ENCODE measurements around the gene ULK3. TPM values are rescaled to one million over a fixed set of nuclear protein-coding genes. Genes with fewer than 3 reads are reported as not detected.

Gene ULK3
- total RNA-seq, 1 donor from 2014 or later = 34.1 TPM

GRCh38 chr15:74884428-74885223 is 41.7 kb upstream of the ULK3 start:
- H3K36me3 ChIP-seq = no peaks in the 10 kb centered on the region
- DNase-seq = no peak
- H3K4me3 ChIP-seq = no peak overlapping the region
- TF ChIP-seq CTCF (IDR thresholded peaks at IDR 0.05; ENCODE audit: borderline replicate concordance) = no peak
- no peak overlapping the region for H3K27ac ChIP-seq (replicated peaks)
- H3K9me3 ChIP-seq (replicated peaks) = peaks cover 7% of the 10 kb centered on the region
- intact Hi-C loops (cut with micrococcal nuclease) = no loop called here
- peaks cover 12% of the 10 kb centered on the region for H3K4me1 ChIP-seq
- no peaks in the 10 kb centered on the region for H3K27me3 ChIP-seq (ENCODE audit: low read depth)

GRCh38 chr15:74882528-74882927 is 39.6 kb upstream of the ULK3 start:
- intact Hi-C loops (cut with micrococcal nuclease) = no loop called here
- Histone ChIP-seq H3K36me3 (no peaks in the 10 kb centered on the region), H3K4me1 (no peaks in the 10 kb centered on the region), H3K27ac (replicated peaks) (no peak overlapping the region), H3K27me3 (ENCODE audit: low read depth) (no peaks in the 10 kb centered on the region), H3K9me3 (replicated peaks) (peaks cover 7% of the 10 kb centered on the region), H3K4me3 (no peak overlapping the region)
- DNase-seq = no peak
- no peak for TF ChIP-seq CTCF (IDR thresholded peaks at IDR 0.05; ENCODE audit: borderline replicate concordance)

- no peak for DNase-seq
- no peak overlapping the region for H3K27ac ChIP-seq (replicated peaks)
- no peak overlapping the region for H3K4me3 ChIP-seq
- H3K9me3 ChIP-seq (replicated peaks) = peaks cover 7% of the 10 kb centered on the region
- no peak for TF ChIP-seq CTCF (IDR thresholded peaks at IDR 0.05; ENCODE audit: borderline replicate concordance)
- no peaks in the 10 kb centered on the region for H3K27me3 ChIP-seq (ENCODE audit: low read depth)
- no peaks in the 10 kb centered on the region for H3K36me3 ChIP-seq
- intact Hi-C loops (cut with micrococcal nuclease) = no loop called here
- H3K4me1 ChIP-seq = peaks cover 6% of the 10 kb centered on the region
These were observed 35.3 kb upstream of the ULK3 start for GRCh38 chr15:74878273-74878672.

GRCh38 chr15:74873756-74874424 is 30.9 kb upstream of the ULK3 start:
- peak overlapping the region; percentile 97 for H3K27ac ChIP-seq (replicated peaks)
- H3K36me3 ChIP-seq = no peaks in the 10 kb centered on the region
- intact Hi-C loops (cut with micrococcal nuclease) = no loop called here
- no peaks in the 10 kb centered on the region for H3K9me3 ChIP-seq (replicated peaks)
- peaks cover 43% of the 10 kb centered on the region for H3K4me1 ChIP-seq
- no peak for TF ChIP-seq CTCF (IDR thresholded peaks at IDR 0.05; ENCODE audit: borderline replicate concordance)
- peak overlapping the region; percentile 89 for H3K4me3 ChIP-seq
- no peak for DNase-seq
- H3K27me3 ChIP-seq (ENCODE audit: low read depth) = no peaks in the 10 kb centered on the region

- DNase-seq = peak; percentile 95
- Histone ChIP-seq H3K4me1 (peaks cover 50% of the 10 kb centered on the region), H3K36me3 (no peaks in the 10 kb centered on the region), H3K9me3 (replicated peaks) (no peaks in the 10 kb centered on the region), H3K27ac (replicated peaks) (peak within 1 kb of the TSS; percentile 97), H3K27me3 (ENCODE audit: low read depth) (no peaks in the 10 kb centered on the region), H3K4me3 (peak within 1 kb of the TSS; percentile 89)
- no peak for TF ChIP-seq CTCF (IDR thresholded peaks at IDR 0.05; ENCODE audit: borderline replicate concordance)
- intact Hi-C loops (cut with micrococcal nuclease) = no loop called here
These were observed 30.2 kb upstream of the ULK3 start, which contains the start of gene SCAMP2 for GRCh38 chr15:74873036-74873755. SCAMP2 (minus strand) TSS chr15:74873365; CDS start chr15:74873255, 110 bp downstream.

Measured in left ventricle myocardium inferior (tissue), 1 donor.